Sciatic nerve (tissue), 2 donors: Measurements from ENCODE around the gene IL18R1. TPM values are rescaled to one million over a fixed set of nuclear protein-coding genes. Genes with fewer than 3 reads are reported as not detected.
"Not testable (repeated sequence)": the region's sequence is repeated elsewhere in the genome, so short reads cannot be mapped to it uniquely, and the experiment has no call there.

Experiments used
- ATAC-seq: fragments of 200-7000 bp; cut with Tn5 transposase; one replicate; pipeline ENCODE4 v1.9.1; 2020; ENCODE audit warnings: mild to moderate bottlenecking, moderate library complexity
- DNase-seq: peaks from one replicate; pipeline ENCODE4 v3.0.0-alpha.2; 2020; ENCODE audit warnings: low spot score
- intact Hi-C: fragments of 100-400 bp; cut with DNase I; formaldehyde crosslinking; loops from one replicate; pipeline ENCODE4 v1.14.2; 2022
- total RNA-seq: library from RNA; stranded (reverse); fragmentation: NEBNext Ultra II Directional; extraction: Animal tissue kit (Norgen Biotek cat#: 25700); gene quantifications from one replicate; pipeline ENCODE4 v1.2.1, GENCODE V29; 2021
- donor health status: DM: no; HTN: no; CAD: no.
- donor health status: DM: no; HTN: no; CAD: no.

Gene IL18R1, protein sequence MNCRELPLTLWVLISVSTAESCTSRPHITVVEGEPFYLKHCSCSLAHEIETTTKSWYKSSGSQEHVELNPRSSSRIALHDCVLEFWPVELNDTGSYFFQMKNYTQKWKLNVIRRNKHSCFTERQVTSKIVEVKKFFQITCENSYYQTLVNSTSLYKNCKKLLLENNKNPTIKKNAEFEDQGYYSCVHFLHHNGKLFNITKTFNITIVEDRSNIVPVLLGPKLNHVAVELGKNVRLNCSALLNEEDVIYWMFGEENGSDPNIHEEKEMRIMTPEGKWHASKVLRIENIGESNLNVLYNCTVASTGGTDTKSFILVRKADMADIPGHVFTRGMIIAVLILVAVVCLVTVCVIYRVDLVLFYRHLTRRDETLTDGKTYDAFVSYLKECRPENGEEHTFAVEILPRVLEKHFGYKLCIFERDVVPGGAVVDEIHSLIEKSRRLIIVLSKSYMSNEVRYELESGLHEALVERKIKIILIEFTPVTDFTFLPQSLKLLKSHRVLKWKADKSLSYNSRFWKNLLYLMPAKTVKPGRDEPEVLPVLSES
- 4.9 TPM for total RNA-seq

DNA sequence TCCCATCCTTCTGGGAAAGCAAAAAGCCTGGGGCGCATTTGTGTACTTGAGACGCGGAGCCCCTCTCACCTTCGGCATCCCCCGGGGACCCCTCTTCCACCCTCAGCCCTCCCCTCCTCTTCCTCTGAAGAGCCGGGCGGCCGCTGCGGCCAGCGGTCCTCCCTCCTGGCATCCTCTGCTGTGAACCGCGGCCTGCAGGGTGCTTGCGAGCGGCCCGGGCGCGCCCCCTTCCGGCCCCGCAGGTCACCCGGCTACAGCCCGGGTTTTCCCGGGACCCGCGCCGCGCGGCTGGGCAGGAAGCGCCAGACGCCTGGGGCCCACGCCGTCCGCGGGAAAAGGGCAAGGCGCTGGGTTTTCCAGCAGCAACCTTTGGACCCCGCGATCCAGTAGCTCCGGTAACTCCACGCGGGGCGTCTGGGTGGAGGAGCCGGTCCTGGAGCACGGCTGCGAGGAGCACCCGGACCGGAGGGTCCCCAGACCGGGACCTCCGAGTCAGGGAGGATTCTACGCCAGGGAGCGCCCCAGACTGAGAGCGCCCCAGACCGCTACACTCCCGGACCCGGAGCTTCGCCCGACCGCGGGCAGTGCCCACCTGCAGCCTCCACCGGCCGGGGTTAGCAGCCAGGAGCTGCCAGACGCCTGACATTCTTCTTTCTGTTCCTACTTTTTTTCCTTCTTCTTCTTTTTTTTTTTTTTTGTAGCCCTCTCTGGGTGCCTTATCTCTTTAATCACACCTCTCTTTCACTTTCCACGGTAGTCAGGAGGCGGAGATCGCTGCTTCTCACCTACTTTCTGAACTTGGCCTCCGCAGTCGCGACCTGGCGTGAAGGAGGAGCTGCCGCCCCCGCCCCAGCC lies at the start of gene IL18R1:
TSS of gene IL18R1 (plus strand) at position 271 of the 855 bp plus-strand sequence. CDS start 6,865 bp downstream, outside the sequence.
- DNase-seq (peak; percentile 86), ATAC-seq (peak; percentile 97)
- intact Hi-C loops = no loop called here

DNA sequence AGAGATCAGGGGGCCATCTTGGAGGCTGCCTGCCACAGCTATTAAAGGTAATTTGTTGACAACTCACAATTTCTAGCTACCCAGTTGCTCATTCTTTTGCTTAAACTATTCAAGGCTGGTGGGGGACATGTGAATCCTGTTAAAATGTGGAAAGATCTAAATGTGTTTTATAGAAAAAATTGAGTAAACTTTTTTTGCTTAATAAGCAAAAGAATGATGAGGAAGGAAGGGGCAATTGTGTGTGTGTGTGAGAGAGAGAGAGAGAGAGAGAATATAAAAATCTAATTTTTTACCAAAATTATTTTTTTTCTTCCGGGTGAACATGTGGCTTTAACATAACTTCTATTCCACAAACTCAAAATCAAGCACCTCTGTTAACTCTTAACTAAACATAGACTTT lies 49.5 kb upstream of the IL18R1 start:
- ATAC-seq = no peak
- intact Hi-C loops = no loop called here

DNA sequence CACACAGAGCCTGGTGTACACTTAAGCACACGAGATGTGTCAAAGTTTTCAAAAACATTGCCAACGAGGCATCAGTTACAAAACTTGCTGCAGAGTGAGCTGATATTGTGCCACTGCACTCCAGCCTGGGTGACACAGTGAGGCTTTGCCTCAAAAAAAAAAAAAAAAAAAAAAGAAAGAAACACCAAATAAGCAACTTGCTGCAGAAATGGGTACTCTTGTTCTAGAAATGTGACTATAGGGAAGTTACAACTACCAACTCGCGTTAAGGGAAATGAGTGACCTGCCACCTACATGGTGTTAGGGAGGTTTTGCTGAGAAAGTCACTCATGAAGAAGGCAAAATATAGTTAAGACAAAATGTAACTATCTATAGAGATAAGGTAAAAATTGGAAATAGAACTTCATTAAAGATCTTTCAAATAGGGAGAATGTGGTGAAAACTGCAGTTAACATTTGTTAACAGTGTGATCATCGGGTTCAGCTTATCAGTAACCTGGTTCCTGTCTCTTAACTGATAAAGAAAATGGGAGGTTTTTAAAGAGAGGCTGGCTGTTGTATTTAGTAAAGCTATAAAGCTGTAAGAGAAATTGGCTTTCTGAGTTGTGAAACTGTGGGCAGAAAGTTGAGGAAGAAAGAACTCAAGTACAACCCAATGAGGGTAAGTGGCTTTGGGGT lies 44.5 kb upstream of the IL18R1 start, which contains the start of gene IL1RL1:
TSS of gene IL1RL1 (plus strand) at position 600 of the 677 bp plus-strand sequence. CDS start 26,702 bp downstream, outside the sequence.
- DNase-seq = no peak
- intact Hi-C loops = no loop called here
- ATAC-seq = no peak

More for the DNA sequence above, 49.5 kb upstream of the IL18R1 start:
- DNase-seq = no peak

DNA sequence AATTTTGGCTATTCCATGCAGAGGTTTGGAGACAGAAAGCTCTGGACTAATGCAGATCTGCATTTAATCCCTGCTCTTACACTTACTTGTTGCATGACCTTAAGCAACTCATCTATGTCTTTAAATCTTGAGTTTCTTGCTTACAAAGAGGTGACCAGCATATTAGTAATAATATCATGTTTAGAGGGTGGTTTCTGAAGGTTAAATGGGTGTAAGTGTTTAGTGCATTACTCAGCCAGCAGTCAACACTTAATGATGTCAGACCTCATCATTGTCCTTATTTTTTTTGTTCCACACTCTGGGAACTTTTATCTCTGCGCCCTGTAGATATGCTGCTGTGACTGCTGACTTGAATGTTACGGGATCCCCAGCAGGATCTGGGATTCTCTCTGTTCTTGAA lies 42.6 kb upstream of the IL18R1 start:
- intact Hi-C loops = no loop called here
- ATAC-seq = no peak
- no peak for DNase-seq

DNA sequence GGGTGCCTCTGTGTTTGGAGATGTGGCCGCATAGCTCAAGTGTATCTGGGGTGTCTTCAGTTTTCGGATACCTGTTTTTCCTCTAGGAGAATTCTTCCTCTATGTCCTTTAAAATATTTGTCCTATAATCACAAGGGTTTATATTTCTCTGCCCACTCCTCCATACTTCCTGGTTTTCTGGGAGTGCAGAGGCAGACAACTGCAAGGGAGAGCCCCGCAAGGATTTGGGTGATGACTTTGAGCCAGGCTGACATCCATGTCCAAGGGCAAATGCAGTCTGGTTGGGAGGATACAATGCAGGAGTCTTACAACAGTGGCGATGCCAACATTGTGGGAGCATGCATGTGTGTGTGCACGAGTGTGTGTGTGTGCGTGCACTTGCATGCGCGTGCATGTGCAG lies 42.1 kb upstream of the IL18R1 start:
- no peak for ATAC-seq
- no peak for DNase-seq
- intact Hi-C loops = no loop called here

DNA sequence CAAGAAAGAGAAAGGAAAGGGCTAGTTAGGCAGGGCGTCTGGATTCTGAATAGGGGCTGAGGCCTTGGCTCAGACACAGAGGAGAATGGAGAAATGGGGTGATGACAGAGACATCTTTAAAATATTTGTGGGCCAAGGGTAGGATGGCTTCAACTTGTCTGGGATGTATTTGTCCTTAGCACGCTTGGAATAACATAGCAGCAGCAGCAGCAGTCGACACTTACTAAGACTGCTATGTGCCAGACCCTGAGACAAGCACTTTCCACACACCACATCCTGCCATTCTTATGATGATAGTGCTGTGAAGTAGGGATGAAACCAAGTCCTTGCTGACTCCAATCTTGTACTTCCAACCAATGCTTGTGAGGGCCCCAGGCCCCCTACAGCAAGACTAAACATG lies 41.6 kb upstream of the IL18R1 start:
- no peak for ATAC-seq
- DNase-seq = no peak
- intact Hi-C loops = no loop called here

DNA sequence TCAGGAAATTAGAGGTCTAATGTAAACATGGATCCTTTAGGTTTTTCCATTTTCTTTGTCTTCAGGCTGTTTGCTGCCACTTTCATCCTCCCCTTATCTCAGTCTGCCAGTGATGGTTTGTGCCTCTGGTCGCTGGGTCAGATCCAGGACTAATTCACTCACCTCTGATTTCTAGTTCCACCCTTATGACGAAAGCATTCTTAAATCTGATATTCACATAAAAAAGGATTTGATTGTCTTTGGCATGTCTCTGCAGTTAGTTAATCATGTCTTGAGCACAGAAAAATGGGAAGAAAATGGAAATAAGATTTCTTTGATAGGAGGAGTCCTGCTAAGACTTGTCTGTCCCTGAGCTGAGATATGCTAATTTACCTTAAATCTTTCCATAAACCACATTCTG lies 39.7 kb upstream of the IL18R1 start:
- DNase-seq (no peak), ATAC-seq (no peak)
- intact Hi-C loops = no loop called here

DNA sequence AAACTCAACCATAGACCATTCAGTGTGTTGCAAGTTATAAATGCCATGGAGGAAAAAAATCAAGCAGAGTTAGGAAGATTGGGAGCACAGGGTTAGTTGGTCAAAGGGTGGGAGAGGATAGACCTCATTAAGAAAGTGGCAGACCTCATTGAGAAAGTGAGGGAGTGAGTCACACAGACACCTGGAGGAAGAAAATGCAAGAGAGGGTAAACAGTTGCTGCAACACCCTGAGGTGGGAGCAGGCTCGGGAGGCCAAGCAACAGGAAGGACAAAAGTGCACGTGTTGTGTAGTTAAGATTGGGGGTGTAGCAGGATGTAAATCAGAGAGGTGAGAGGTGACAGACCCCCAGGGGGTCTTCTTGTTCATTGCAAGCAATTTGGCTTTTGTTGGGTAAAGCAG lies 37.9 kb upstream of the IL18R1 start:
- ATAC-seq (no peak), DNase-seq (no peak)
- intact Hi-C loops = no loop called here

DNA sequence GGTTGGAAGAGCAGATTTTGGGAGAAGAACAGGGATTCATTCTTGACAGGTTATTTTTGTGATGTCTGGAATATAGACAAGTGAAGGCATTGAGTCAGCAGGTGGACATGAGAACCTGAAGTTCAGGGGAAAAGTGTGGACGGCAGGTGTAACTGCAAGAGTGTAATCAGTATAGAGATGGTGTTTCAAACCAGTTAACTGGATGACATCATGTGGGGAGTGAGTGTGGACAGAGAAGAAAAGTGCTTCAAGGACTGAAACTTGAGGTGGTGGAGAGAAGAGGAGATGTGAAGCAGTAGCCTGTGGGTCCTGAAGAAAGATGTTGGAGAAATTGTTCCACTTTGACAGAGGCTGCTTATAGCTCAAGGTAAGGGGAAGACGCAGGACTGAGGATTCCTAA lies 37.2 kb upstream of the IL18R1 start:
- DNase-seq (no peak), ATAC-seq (no peak)
- intact Hi-C loops = no loop called here

DNA sequence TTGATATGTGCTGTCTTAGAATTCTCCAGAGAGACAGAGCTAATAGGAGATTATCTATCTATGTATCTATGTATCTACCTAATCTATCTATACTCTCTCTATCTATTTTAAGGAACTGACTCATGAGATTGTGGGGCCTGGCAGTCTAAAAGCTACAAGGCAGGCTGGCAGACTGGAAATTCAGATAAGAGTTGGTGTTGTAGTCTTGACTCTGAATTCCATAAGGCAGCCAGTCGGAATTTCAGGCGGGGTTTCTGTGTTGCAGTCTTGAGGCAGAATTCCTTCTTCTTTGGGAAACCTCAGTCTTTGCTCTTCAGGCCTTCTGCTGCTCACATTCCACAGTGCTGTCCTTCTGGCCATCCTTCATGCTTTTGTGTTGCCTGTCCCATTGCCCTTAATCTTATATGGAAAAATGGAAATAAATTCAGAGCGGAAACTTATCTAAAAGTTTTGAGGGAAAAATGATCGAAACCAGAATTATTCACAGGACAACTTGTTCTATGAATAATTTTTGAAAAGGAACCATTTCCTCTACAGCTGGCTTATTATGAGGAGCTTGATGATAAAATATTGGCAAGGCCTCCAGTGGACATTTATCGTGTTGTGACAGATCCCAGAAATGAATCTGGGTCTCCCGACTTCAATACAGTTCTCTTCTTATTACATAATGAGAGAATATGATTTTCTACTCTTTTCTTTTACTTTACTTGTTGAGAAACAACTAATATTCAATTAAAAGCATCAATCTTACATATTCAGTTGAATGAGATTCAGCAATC lies 33.5 kb upstream of the IL18R1 start:
- no peak for ATAC-seq
- DNase-seq = no peak
- intact Hi-C loops = no loop called here

DNA sequence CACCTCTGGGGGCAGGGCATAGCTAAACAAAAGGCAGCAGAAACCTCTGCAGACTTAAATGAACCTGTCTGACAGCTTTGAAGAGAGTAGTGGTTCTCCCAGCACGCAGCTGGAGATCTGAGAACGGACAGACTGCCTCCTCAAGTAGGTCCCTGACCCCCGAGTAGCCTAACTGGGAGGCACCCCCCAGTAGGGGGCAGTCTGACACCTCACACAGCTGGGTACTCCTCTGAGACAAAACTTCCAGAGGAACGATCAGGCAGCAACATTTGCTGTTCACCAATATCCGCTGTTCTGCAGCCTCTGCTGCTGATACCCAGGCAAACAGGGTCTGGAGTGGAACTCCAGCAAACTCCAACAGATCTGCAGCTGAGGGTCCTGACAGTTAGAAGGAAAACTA lies 30.7 kb upstream of the IL18R1 start:
- ATAC-seq, intact Hi-C loops, DNase-seq: not testable (repeated sequence)

DNA sequence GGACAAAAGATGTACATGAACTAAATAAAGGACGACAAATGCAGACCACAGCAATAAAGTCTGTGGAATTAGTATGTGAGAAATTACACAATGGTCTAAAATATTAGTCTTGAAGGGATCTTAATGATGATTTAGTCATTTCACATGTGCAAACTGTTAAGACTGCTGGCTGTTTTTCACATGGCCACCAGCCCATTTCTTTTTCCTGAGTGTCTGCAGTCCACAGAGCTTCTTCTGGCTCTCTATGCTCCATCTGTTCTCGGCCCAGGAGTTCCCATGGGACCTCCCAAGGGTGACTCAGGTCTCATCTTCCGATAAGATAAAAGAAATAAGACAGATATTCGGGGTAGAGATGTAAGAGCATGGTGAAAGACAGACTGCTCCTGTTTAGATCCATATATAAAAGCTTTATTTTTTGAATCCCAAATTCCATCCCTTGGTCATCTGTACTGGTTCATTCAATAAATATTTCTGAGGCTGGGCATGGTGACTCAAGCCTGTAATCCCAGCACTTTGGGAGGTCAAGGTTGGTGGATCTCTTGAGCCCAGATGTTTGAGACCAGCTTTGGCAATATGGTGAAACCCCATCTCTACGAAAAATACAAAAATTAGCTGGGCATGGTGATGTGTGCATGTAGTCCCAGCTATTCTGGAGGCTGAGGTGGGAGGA lies 24.1 kb upstream of the IL18R1 start:
- intact Hi-C loops = no loop called here
- DNase-seq = no peak
- ATAC-seq = no peak

DNA sequence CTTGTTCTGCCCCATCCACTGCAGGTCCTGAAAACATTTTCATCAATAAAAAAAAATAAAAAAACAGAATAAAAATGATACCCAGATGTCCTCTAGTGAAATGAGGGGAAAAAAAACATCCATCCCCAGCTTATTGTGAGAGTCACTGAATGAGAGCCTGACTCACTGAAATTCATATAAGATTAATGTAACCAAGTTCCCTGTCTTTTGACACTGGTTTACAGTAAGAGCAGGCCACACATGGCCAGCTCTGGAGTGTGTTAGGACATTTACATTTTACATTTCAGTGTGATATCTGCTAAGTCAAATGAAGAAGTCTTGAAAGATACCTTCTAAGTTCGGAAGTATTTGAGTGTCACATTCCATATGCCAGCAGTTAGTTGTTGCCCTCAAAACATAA lies 21.1 kb upstream of the IL18R1 start:
- DNase-seq (no peak), ATAC-seq (no peak)
- intact Hi-C loops = no loop called here

DNA sequence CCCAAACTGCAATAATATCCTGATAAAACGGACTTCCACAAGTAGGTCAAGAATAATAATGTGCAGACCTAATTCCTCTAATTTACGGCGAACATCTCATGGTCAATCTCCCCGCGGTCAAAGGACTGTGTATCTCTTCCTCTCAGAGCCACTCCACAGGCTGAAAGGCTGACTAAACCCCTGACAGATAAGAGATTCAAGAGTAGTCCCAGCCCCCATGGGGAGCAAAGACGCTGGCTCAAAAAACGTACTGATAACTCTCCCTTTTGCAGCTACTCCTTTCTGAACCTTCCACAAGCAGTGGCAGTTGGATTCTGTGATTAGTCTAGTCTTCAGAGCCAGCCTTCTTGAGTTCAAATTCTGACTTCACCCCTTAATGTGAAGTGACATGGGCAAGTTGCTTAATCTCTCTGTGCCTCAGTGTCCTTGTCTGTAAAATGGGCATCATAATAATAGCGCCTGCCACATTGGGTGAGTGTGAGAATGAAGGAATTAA lies 19.7 kb upstream of the IL18R1 start:
- DNase-seq (no peak), ATAC-seq (no peak)
- intact Hi-C loops = no loop called here

DNA sequence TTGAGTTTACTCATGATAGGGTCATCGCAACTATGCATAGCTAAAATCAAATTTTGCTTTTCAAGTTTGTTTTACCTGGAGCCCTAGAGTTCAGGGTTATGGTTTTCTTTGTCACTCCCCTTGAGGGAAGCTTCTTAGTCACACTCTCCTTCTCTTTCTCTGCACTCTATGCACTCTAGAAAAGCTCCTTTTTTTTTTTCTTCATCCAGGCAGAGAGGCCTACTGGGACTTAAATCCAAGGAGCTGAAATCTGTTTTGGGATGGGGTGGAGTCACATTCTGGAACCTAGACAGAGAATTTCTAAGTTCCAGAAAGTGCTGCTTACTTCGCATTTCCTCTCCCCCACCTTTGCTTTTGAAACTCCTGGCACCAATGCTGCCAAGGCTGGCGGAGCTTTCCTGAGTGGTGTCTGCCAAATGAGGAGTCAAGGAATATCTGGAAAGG lies 19.1 kb upstream of the IL18R1 start:
- ATAC-seq = peak; percentile 17
- no peak for DNase-seq
- intact Hi-C loops = no loop called here

DNA sequence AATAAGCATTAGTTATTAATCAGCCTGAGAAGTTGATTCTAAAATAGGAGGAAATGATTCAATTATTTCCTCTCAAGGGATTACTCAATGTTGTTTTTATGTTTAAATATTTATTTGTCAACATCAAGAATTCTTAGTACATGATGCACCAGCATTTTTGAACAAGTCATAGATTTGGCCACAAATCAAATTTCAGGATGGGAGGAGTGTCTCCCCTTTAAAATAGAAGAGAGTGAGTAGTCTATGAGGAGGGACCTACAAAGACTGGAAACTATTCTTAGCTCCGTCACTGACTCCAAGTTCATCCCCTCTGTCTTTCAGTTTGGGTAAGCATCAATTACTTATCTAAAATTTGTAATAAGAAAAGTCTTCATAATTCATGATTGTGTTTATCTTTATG lies 18.6 kb upstream of the IL18R1 start:
- intact Hi-C loops = no loop called here
- DNase-seq = no peak
- no peak for ATAC-seq

DNA sequence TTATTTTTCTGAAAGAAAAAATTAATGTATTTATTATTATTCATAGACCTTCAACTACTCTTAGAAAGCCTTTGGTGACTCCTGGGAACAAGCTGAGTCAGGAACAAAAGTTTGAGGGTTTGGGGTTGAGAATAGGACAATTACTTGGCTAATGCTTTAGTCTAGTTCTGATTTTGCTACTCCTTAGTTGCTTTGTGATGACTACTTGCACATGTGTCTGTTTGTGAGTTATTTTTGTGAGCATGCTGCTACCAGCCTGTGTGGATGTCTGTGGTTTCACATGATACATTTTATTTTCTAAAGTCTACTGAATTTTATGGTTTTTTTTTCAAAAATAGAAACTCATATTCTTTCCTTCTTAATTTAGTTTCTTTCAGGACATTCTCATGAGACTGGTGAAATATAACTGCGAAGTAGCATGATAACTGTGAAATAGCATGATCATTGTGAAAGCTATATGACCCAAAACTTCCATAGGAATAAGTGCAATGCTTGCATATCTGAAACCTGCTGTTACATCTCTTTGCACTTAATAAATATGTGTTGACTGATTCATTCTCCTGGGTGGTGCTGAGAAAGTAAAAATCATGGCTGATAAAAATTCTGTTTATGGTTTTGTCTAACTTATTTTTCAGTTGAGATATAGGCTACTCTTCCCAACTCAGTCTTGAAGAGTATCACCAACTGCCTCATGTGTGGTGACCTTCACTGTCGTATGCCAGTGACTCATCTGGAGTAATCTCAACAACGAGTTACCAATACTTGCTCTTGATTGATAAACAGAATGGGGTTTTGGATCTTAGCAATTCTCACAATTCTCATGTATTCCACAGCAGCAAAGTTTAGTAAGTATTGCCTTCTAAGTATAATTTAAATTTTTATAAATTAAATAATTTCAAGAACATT lies 17.9 kb upstream of the IL18R1 start:
- ATAC-seq = no peak
- intact Hi-C loops = no loop called here
- no peak for DNase-seq
